Hepatic stellate cell (primary cell): ENCODE results near the gene COL5A3.
"Not testable (repeated sequence)": the region's sequence is repeated elsewhere in the genome, so short reads cannot be mapped to it uniquely, and the experiment has no call there.

Experiments used
- DNase-seq: peaks from one replicate; pipeline ENCODE4 v3.0.0; 2011; ENCODE audit warnings: low spot score

The COL5A3 gene

GRCh38 chr19:10010247-10010691 lies at the start of gene COL5A3:
Gene COL5A3 (minus strand): TSS chr19:10010504. CDS start chr19:10010385, 119 bp downstream.
- peak; percentile 97 for DNase-seq

- no peak for DNase-seq
Observed at GRCh38 chr19:10052602-10053360, 42.5 kb upstream of the COL5A3 start.

GRCh38 chr19:10049626-10050025 lies 39.3 kb upstream of the COL5A3 start:
- DNase-seq: no peak

- no peak for DNase-seq
Observed at GRCh38 chr19:10045371-10045770, 35.1 kb upstream of the COL5A3 start.

GRCh38 chr19:10044390-10044789 lies 34.1 kb upstream of the COL5A3 start:
- no peak for DNase-seq

GRCh38 chr19:10043286-10043927 lies 33.1 kb upstream of the COL5A3 start:
- DNase-seq: no peak

- no peak for DNase-seq
Observed at GRCh38 chr19:10037809-10038208, 27.5 kb upstream of the COL5A3 start.

GRCh38 chr19:10037367-10037766 lies 27.1 kb upstream of the COL5A3 start:
- no peak for DNase-seq

- no peak for DNase-seq
Observed at GRCh38 chr19:10036601-10037071, 26.3 kb upstream of the COL5A3 start.

GRCh38 chr19:10033614-10034013 lies 23.3 kb upstream of the COL5A3 start:
- DNase-seq: no peak

- peak; percentile 98 for DNase-seq
Observed at GRCh38 chr19:10027158-10027997, 17.1 kb upstream of the COL5A3 start.

- DNase-seq: no peak
Observed at GRCh38 chr19:10026744-10027143, 16.4 kb upstream of the COL5A3 start.

GRCh38 chr19:10023096-10023495 lies 12.8 kb upstream of the COL5A3 start:
- not testable (repeated sequence) for DNase-seq

- DNase-seq: no peak
Observed at GRCh38 chr19:10021863-10022262, 11.6 kb upstream of the COL5A3 start.

- no peak for DNase-seq
Observed at GRCh38 chr19:10021446-10021845, 11.1 kb upstream of the COL5A3 start.

GRCh38 chr19:10020851-10021250 lies 10.5 kb upstream of the COL5A3 start:
- DNase-seq: no peak

- DNase-seq: no peak
Observed at GRCh38 chr19:10019246-10019645, 8.9 kb upstream of the COL5A3 start.

- DNase-seq: no peak
Observed at GRCh38 chr19:10018786-10019185, 8.5 kb upstream of the COL5A3 start.

- peak; percentile 57 for DNase-seq
Observed at GRCh38 chr19:10018263-10018662, 8.0 kb upstream of the COL5A3 start.

GRCh38 chr19:10013834-10014618 lies 3.7 kb upstream of the COL5A3 start:
- DNase-seq: no peak

GRCh38 chr19:10013316-10013715 lies 3.0 kb upstream of the COL5A3 start, which contains the start of gene RDH8:
Gene RDH8 (plus strand): TSS chr19:10013483. CDS start chr19:10013498, 15 bp downstream.
- DNase-seq: no peak

GRCh38 chr19:10011974-10012373 lies 1.7 kb upstream of the COL5A3 start:
- DNase-seq: no peak
